ENCODE results near the gene SMIM22. TPM values are rescaled to one million over a fixed set of nuclear protein-coding genes. Genes with fewer than 3 reads are reported as not detected.
A peak's percentile ranks its signal among the peaks of the same experiment; 100 is the strongest.

Gene SMIM22
- total RNA-seq, 1 experiment from 2014 or later = 3.3 TPM

- ChIA-PET RAD21 (ENCODE audit: low non-redundant PET in 1 of 2, low total read pairs in 2 of 2, uncharacterized antibody in 2 of 2, unreplicated experiment in 2 of 2) (no interaction called here), CTCF (no interaction called here), POLR2A (interaction anchor here (1.3 kb wide), 1 partner anchor 14 kb away, joined by 3 read pairs; the partner anchor contains the start of genes ANKS3 and DNAAF8)
- no peak for DNase-seq (ENCODE audit: low read depth, low spot score)
- Histone ChIP-seq H3K4me2 (ENCODE audit: low read length) (no peak overlapping the region), H3K9me3 (ENCODE audit: control insufficient read depth in 1 of 2, insufficient read depth in 1 of 2, low read depth in 1 of 2, low read length in 2 of 2) (no peaks in the 10 kb centered on the region), H3K79me2 (ENCODE audit: insufficient read depth, low read length) (no peaks in the 10 kb centered on the region), H3K4me3 (replicated peaks in 1 of 2; ENCODE audit: low read depth in 1 of 2, low read length in 2 of 2) (no peak overlapping the region), H3K27ac (ENCODE audit: low read depth, low read length) (no peak overlapping the region), H3K27me3 (ENCODE audit: insufficient read depth, low read length) (no peaks in the 10 kb centered on the region), H3K9ac (ENCODE audit: low read length) (no peak overlapping the region), H3K36me3 (ENCODE audit: control insufficient read depth in 1 of 2, insufficient read depth in 2 of 2, low read length in 2 of 2) (peaks cover 0 to 8% of the 10 kb centered on the region in 2 experiments; a peak in 3 of 4 replicates), H3K9me2 (ENCODE audit: insufficient read depth) (no peaks in the 10 kb centered on the region), H3K4me1 (ENCODE audit: control insufficient read depth in 1 of 2, insufficient read depth in 2 of 2, low read length in 2 of 2) (no peaks in the 10 kb centered on the region), H2AFZ (ENCODE audit: low read depth, low read length, poor library complexity, severe bottlenecking) (no peak overlapping the region), H4K20me1 (ENCODE audit: insufficient read depth) (no peaks in the 10 kb centered on the region)
- no peak for ATAC-seq
- BruUV-seq (replicated peaks) = TSS peak; percentile 19
- intact Hi-C loops (cut with micrococcal nuclease) = no loop called here
- TF ChIP-seq JUND (IDR thresholded peaks at IDR 0.05) (no peak), CEBPB (IDR thresholded peaks at IDR 0.05; ENCODE audit: low read depth) (no peak), POLR2AphosphoS5 (IDR thresholded peaks at IDR 0.05; ENCODE audit: low read depth, low read length) (0 out of 2 replicates have a peak, but pooled peaks have one; percentile 4), SP1 (IDR thresholded peaks at IDR 0.05; ENCODE audit: low read depth) (no peak), EZH2phosphoT487 (IDR thresholded peaks at IDR 0.05; ENCODE audit: borderline replicate concordance) (no peak), REST (IDR thresholded peaks at IDR 0.05; ENCODE audit: low read depth) (no peak), YY1 (IDR thresholded peaks at IDR 0.05; ENCODE audit: extremely low read depth, insufficient replicate concordance, low read depth, low read length) (no peak), CBX3 (IDR thresholded peaks at IDR 0.05; ENCODE audit: low read depth) (no peak), ATF3 (IDR thresholded peaks at IDR 0.05) (no peak)
Observed at GRCh38 chr16:4747906-4748681, 47.1 kb upstream of the SMIM22 start.
